ENCODE measurements around the gene HIPK1.
"Not testable (repeated sequence)": the region's sequence is repeated elsewhere in the genome, so short reads cannot be mapped to it uniquely, and the experiment has no call there.

GRCh38 chr1:114006825-114007224 lies 77.7 kb downstream of the HIPK1 start:
- not testable (repeated sequence) for TF ChIP-seq CTCF (IDR thresholded peaks at IDR 0.05); ZFX (IDR thresholded peaks at IDR 0.05; ENCODE audit: borderline replicate concordance)

Measured in 22Rv1 (cell line).